Glutamatergic neuron (in vitro differentiated cells): ENCODE measurements around the gene SECTM1. TPM values are rescaled to one million over a fixed set of nuclear protein-coding genes. Genes with fewer than 3 reads are reported as not detected.

ENCODE experiments used
- DNase-seq: peaks from one replicate; pipeline ENCODE4 v3.0.0; 2022
- H3K27ac Mint-ChIP-seq: one replicate; pipeline ENCODE4 v1.8.0; 2020; ENCODE audit warnings: mild to moderate bottlenecking, mixed read lengths, inconsistent platforms; ENCODE audit not compliant: unreplicated experiment
- H3K27me3 Mint-ChIP-seq: one replicate; pipeline ENCODE4 v1.8.0; 2020; ENCODE audit warnings: mild to moderate bottlenecking, moderate library complexity, mixed read lengths, inconsistent platforms; ENCODE audit not compliant: unreplicated experiment
- H3K36me3 Mint-ChIP-seq: one replicate; pipeline ENCODE4 v1.8.0; 2020; ENCODE audit warnings: mild to moderate bottlenecking, mixed read lengths, inconsistent platforms; ENCODE audit not compliant: unreplicated experiment
- H3K4me1 Mint-ChIP-seq: one replicate; pipeline ENCODE4 v1.8.0; 2020; ENCODE audit warnings: mild to moderate bottlenecking, low read depth, mixed read lengths, inconsistent platforms; ENCODE audit not compliant: unreplicated experiment
- H3K4me3 Mint-ChIP-seq: one replicate; pipeline ENCODE4 v1.8.0; 2020; ENCODE audit warnings: mild to moderate bottlenecking, mixed read lengths, inconsistent platforms; ENCODE audit not compliant: unreplicated experiment
- H3K9me3 Mint-ChIP-seq: one replicate; pipeline ENCODE4 v1.8.0; 2020; ENCODE audit warnings: mild to moderate bottlenecking, moderate library complexity, mixed read lengths, inconsistent platforms; ENCODE audit not compliant: unreplicated experiment
- CTCF ChIP-seq: fragments of 200-600 bp; sonication (generic); IDR thresholded peaks from one replicate; pipeline ENCODE4 v1.5.0; 2021; ENCODE audit not compliant: partially characterized antibody, unreplicated experiment
- total RNA-seq: library from RNA; stranded (reverse); fragmentation: NEBNext Ultra II Directional; extraction: Animal tissue kit (Norgen Biotek cat#: 25700); gene quantifications from one replicate; pipeline ENCODE4 v1.2.1, GENCODE V29; 2021; ENCODE audit not compliant: unreplicated experiment

The SECTM1 gene
- total RNA-seq, 1 donor from 2014 or later: 0.29 TPM

- Mint-ChIP-seq H3K36me3 (no peaks in the 10 kb centered on the region), H3K27me3 (peaks cover 2% of the 10 kb centered on the region), H3K27ac (no peak overlapping the region), H3K4me3 (no peak overlapping the region), H3K9me3 (peaks cover 5% of the 10 kb centered on the region), H3K4me1 (peaks cover 8% of the 10 kb centered on the region)
- peak; percentile 23 for DNase-seq
- no peak for TF ChIP-seq CTCF
These were observed 30.3 kb downstream of the SECTM1 start for GRCh38 chr17:82302991-82303943.

- H3K4me3 Mint-ChIP-seq: no peak overlapping the region
- H3K27me3 Mint-ChIP-seq: peaks cover 2% of the 10 kb centered on the region
- TF ChIP-seq CTCF: no peak
- peaks cover 5% of the 10 kb centered on the region for H3K9me3 Mint-ChIP-seq
- H3K4me1 Mint-ChIP-seq: peaks cover 8% of the 10 kb centered on the region
- DNase-seq: no peak
- H3K36me3 Mint-ChIP-seq: no peaks in the 10 kb centered on the region
- H3K27ac Mint-ChIP-seq: no peak overlapping the region
These were observed 31.0 kb downstream of the SECTM1 start for GRCh38 chr17:82302568-82302963.

GRCh38 chr17:82301916-82302567 is 31.5 kb downstream of the SECTM1 start:
- peaks cover 8% of the 10 kb centered on the region for H3K4me1 Mint-ChIP-seq
- no peaks in the 10 kb centered on the region for H3K36me3 Mint-ChIP-seq
- TF ChIP-seq CTCF: no peak
- H3K27ac Mint-ChIP-seq: no peak overlapping the region
- peaks cover 5% of the 10 kb centered on the region for H3K9me3 Mint-ChIP-seq
- peak; percentile 16 for DNase-seq
- H3K27me3 Mint-ChIP-seq: peaks cover 2% of the 10 kb centered on the region
- no peak overlapping the region for H3K4me3 Mint-ChIP-seq

- Mint-ChIP-seq H3K36me3 (no peaks in the 10 kb centered on the region), H3K4me3 (no peak overlapping the region), H3K4me1 (peaks cover 8% of the 10 kb centered on the region), H3K27me3 (peaks cover 2% of the 10 kb centered on the region), H3K9me3 (peaks cover 3% of the 10 kb centered on the region), H3K27ac (no peak overlapping the region)
- no peak for TF ChIP-seq CTCF
- peak; percentile 12 for DNase-seq
These were observed 32.2 kb downstream of the SECTM1 start for GRCh38 chr17:82301300-82301915.
